Muscle of leg (tissue), 11 donors: ENCODE measurements around the gene TRIP12. TPM values are rescaled to one million over a fixed set of nuclear protein-coding genes. Genes with fewer than 3 reads are reported as not detected.
"Not testable (repeated sequence)": the region's sequence is repeated elsewhere in the genome, so short reads cannot be mapped to it uniquely, and the experiment has no call there.

Experiments used
- DNase-seq: peaks from one replicate; pipeline ENCODE4 v3.0.0; 2013
- H3K27ac ChIP-seq: one replicate; pipeline ENCODE4 v1.5.1; 2013; ENCODE audit warnings: mild to moderate bottlenecking, low read length, control low read depth
- H3K27me3 ChIP-seq: one replicate; pipeline ENCODE4 v1.6.1; 2013; ENCODE audit warnings: low read length; ENCODE audit not compliant: control insufficient read depth, insufficient read depth
- H3K36me3 ChIP-seq: one replicate; pipeline ENCODE4 v1.6.1; 2013; ENCODE audit warnings: low read length; ENCODE audit not compliant: control insufficient read depth, insufficient read depth
- H3K4me1 ChIP-seq: one replicate; pipeline ENCODE4 v1.6.1; 2013; ENCODE audit warnings: low read length; ENCODE audit not compliant: control insufficient read depth, insufficient read depth
- H3K4me3 ChIP-seq: one replicate; pipeline ENCODE4 v1.5.1; 2013; ENCODE audit warnings: low read length, control low read depth
- H3K9me3 ChIP-seq: replicated peaks from 2 replicates; pipeline ENCODE4 v1.6.1; 2013; ENCODE audit warnings: low read depth, low read length; ENCODE audit not compliant: control insufficient read depth
- WGBS: methylation state at CpG from one replicate; pipeline ENCODE4 v1.1.5; 2013; ENCODE audit warnings: missing lambda C conversion rate; ENCODE audit not compliant: insufficient coverage; 5-methylcytosine and 5-hydroxymethylcytosine counted together
- polyA plus RNA-seq, 8 donors: library from polyadenylated mRNA; unstranded; fragments of 120-200 nt; gene quantifications; one replicate each; pipeline versions ENCODE4 v1.2.1 to v1.2.3, GENCODE V29; 2013; ENCODE audit warnings: inconsistent platforms in 1 of 8, low replicate concordance in 1 of 8; ENCODE audit not compliant: insufficient read length in 8 of 8, insufficient read depth in 1 of 8
- total RNA-seq: library from RNA; stranded (reverse); fragments of 120-200 nt; gene quantifications from one replicate; pipeline ENCODE4 v1.2.4, GENCODE V29; 2013

TRIP12 gene
- total and polyA plus RNA-seq, 9 donors = 95.2 to 172 (median 145) TPM

DNA sequence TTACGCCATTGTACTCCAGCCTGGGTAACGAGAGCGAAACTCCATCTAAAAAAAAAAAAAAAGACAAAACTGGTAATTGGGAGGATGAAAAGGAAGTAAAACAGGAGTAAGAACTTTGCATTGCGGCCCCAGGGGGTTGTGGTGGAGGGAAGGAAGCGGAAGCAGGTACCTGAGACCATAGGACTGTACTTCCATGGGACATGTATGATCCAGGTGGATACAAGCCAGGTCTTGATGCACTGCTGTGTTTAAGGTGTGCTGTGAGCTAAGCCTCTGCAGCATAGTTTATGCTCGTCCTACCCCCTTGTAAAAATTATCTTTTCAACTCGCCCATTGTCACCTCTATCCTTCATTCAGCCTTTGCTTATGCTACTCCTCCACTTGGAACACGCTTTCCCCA lies 24.2 kb upstream of the TRIP12 start:
- no peaks in the 10 kb centered on the region for H3K4me1 ChIP-seq
- no peaks in the 10 kb centered on the region for H3K27me3 ChIP-seq
- H3K4me3 ChIP-seq = no peak overlapping the region
- DNase-seq = no peak
- no peaks in the 10 kb centered on the region for H3K9me3 ChIP-seq
- no peaks in the 10 kb centered on the region for H3K36me3 ChIP-seq
- H3K27ac ChIP-seq = no peak overlapping the region
- 100% methylated on average over 6 of the region's 8 CpGs for WGBS

DNA sequence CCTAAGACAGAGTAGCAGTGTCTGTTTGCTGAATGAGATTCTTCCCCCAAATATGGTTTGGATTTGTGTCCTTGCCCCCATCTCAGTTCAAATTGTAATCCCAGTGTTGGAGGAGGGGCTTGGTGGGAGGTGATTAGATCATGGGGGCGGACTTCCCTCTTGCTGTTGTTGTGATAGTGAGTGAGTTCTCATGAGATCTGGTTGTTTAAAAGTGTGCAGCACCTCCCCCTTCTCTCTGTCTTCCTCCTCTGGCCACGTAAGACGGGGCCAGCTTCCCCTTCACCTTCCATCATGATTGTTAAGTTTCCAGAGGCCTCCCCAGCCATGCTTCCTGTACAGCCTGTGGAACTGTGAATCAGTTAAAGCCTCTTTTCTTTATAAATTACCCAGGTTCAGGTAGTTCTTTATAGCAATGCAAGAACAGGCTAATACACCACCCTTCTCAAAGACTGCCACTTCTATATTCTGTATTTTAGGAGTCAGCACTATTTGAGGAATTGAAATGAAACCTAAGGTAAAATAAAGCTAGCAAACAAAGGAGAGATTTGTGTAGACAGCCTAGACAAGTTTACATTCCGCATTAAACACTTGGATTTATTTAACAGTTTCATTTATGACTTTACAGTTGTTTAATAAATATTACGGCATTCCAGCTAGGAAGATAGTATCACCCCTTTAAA lies 22.1 kb upstream of the TRIP12 start:
- 35% methylated on average over 2 of the region's 5 CpGs for WGBS
- Histone ChIP-seq H3K4me1 (no peaks in the 10 kb centered on the region), H3K9me3 (no peaks in the 10 kb centered on the region), H3K4me3 (no peak overlapping the region), H3K36me3 (no peaks in the 10 kb centered on the region), H3K27ac (no peak overlapping the region), H3K27me3 (no peaks in the 10 kb centered on the region)
- no peak for DNase-seq

DNA sequence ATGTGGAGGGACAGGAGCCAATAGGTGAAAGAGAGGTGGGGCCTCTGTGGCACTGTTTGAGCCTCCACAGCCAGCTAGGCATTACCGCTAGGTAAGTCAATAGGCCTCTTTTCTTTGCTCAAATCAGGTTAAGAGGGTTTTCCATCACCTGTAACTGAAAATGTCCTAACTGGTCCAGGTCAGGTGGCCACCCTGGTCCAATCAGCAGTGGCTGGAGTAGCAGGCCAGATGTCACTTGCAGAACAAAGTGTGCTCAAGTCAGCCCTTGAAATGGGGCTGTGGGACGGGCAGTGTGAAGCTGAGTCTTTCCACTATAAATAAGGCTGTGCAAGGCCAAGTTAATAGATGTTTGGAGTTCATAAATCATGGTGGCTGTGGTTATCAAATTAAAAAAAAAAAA lies 21.4 kb upstream of the TRIP12 start:
- Histone ChIP-seq H3K4me3 (no peak overlapping the region), H3K4me1 (no peaks in the 10 kb centered on the region), H3K36me3 (no peaks in the 10 kb centered on the region), H3K27me3 (no peaks in the 10 kb centered on the region), H3K9me3 (peaks cover 3% of the 10 kb centered on the region), H3K27ac (no peak overlapping the region)
- no peak for DNase-seq
- 100% methylated on average over 1 of the region's 2 CpGs for WGBS

DNA sequence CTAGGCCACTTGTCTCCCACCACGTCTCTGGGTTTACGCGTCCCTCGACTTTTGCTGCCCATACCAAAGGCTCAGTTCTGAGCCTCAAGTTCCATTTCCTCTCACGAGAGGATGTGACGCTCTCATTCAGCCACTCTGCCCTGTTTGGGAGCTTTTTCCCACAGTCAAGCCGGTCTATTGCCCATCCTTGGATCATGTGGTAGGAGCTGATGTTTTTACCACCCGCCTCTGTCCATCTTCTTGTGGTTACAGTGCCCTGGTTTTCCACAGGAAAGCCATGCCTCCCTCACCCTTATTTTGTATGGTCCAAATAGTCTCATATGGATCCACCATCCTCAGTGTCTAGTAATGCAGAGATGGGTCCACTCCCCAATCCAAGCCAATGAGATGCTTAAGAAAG lies 20.9 kb upstream of the TRIP12 start:
- DNase-seq = no peak
- Histone ChIP-seq H3K9me3 (peaks cover 3% of the 10 kb centered on the region), H3K27ac (no peak overlapping the region), H3K36me3 (no peaks in the 10 kb centered on the region), H3K4me1 (no peaks in the 10 kb centered on the region), H3K27me3 (no peaks in the 10 kb centered on the region), H3K4me3 (no peak overlapping the region)
- WGBS = 97% methylated on average over 5 of the region's 8 CpGs

DNA sequence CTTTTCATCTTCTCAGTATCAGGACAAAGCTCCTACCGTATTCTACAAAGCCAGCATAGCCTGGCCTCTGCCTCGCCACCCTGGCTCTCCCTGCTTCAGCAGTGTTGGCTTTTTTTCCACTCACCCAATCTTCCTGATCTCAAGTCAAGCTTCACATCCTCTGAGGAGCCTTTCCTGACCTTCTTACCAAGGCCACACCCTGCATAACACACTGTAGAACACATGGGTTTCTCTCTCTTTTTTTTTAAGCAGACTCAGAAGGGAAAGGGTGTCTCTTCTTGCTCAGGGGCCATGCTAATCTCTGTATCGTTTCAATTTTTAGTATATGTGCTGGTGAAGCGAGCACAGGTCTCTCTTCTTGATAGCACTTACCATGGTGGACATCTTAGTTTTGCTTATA lies 15.7 kb upstream of the TRIP12 start:
- no peak for DNase-seq
- Histone ChIP-seq H3K27me3 (no peaks in the 10 kb centered on the region), H3K27ac (no peak overlapping the region), H3K36me3 (peaks cover 3% of the 10 kb centered on the region), H3K4me1 (no peaks in the 10 kb centered on the region), H3K4me3 (no peak overlapping the region), H3K9me3 (peaks cover 5% of the 10 kb centered on the region)
- 91% methylated on average over 2 of the region's 4 CpGs for WGBS

DNA sequence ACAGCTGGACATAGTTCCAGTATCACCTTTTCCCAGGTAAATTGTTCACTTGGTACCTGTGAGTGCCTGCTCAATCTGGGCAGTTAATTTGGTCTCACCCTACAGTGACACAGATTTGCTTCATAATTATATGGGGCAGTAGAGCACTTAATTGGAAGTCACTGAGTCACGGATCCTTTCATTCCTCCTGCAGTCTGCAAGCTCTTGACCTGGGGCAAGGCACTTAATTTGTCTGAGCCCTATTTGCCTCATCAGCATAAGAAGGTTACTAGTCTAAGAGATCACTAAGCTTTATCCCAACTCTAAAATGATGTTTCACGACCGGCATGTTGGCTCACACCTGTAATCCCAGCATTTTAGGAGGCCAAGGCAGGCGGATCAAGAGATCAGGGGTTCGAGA lies 9.4 kb upstream of the TRIP12 start:
- DNase-seq = no peak
- peaks cover 3% of the 10 kb centered on the region for H3K36me3 ChIP-seq
- 96% methylated on average over 4 of the region's 5 CpGs for WGBS
- H3K9me3 ChIP-seq = peaks cover 2% of the 10 kb centered on the region
- H3K4me1 ChIP-seq = no peaks in the 10 kb centered on the region
- H3K27ac ChIP-seq = no peak overlapping the region
- no peaks in the 10 kb centered on the region for H3K27me3 ChIP-seq
- no peak overlapping the region for H3K4me3 ChIP-seq

DNA sequence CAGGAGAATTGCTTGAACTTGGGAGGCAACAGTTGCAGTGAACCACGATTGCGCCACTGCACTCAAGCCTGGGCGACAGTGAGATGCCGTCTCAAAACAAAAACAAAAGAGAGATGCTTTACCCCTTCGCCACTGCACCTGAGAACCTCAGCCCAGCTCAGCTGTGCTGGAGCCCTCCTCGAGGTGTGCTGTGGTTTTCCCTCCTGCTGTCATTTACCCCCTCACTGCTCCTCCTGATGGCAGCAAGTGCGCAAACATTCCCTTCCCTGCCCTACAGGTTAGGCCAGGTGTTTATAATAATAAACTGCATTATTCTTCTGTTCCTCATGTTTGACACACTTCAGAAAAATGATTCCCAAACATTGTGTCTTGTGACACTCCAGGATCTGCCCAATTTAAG lies 8.8 kb upstream of the TRIP12 start:
- WGBS = 92% methylated on average over 6 of the region's 7 CpGs
- H3K4me3 ChIP-seq = no peak overlapping the region
- DNase-seq = no peak
- H3K9me3 ChIP-seq = peaks cover 2% of the 10 kb centered on the region
- no peaks in the 10 kb centered on the region for H3K4me1 ChIP-seq
- H3K36me3 ChIP-seq = peaks cover 3% of the 10 kb centered on the region
- H3K27me3 ChIP-seq = no peaks in the 10 kb centered on the region
- H3K27ac ChIP-seq = no peak overlapping the region

DNA sequence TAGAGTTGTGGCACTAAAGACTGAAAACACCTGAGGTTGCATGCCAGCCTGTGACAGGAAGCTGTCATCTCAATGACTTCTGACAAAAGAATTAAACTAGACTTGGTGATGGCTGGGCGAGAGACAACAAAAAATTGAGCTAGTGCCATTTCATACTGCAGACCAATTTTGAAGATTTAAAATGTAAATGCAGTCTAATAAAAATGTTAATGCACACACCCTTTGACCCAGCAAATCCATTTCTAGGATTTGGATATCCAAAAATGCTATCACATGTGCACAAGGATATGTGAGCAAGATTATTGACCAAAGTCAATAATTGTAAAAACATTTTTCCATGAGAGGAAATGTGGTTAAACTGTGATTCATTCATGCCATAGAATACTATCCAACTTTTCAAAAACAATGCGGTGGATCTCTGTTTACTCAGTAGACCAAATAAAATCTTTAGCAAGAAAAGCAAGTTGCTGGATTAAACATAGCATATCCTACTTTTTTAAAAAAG lies 6.1 kb upstream of the TRIP12 start:
- no peaks in the 10 kb centered on the region for H3K27me3 ChIP-seq
- DNase-seq = no peak
- no peak overlapping the region for H3K27ac ChIP-seq
- H3K4me1 ChIP-seq = peaks cover 3% of the 10 kb centered on the region
- H3K9me3 ChIP-seq = no peaks in the 10 kb centered on the region
- no peak overlapping the region for H3K4me3 ChIP-seq
- no peaks in the 10 kb centered on the region for H3K36me3 ChIP-seq
- no CpG with 5 or more reads among the region's 2 CpGs for WGBS

DNA sequence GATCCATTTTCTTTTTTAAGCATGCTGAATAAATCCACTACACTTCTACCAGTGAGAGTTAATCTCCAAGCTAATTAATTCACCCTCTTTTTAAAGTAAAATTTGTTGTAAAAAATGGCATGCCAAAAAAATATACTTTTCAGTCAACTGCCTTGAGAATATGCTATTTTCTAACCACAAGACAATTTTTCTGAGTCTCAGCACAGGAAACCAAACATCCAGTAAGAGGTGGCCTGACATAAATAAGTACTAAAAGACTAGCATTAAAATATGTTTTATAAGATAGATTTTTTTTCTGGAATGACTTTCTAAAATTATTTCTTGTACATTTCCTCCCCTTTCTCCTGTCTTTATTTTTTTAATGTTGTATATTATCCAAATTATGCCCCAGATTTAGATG lies 3.4 kb upstream of the TRIP12 start:
- no peaks in the 10 kb centered on the region for H3K36me3 ChIP-seq
- H3K4me1 ChIP-seq = peaks cover 6% of the 10 kb centered on the region
- DNase-seq = no peak
- H3K27me3 ChIP-seq = no peaks in the 10 kb centered on the region
- H3K27ac ChIP-seq = no peak overlapping the region
- H3K9me3 ChIP-seq = no peaks in the 10 kb centered on the region
- no peak overlapping the region for H3K4me3 ChIP-seq

DNA sequence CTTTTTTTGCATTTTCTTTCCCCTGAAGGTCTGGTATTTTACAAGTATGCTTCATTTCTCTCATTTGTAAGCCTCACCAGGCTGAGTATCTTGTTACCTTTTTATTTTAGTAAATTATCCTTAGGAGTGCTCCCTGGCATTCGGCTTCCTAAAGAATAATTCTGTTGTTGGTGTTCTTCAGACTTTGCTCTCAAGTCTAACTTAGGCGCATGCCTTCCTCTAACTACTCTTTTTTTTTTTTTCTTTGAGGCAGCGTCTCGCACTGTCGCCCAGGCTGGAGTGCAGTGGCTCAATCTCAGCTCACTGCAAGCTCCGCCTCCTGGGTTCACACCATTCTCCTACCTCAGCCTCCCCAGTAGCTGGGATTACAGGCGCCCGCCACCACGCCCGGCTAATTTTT lies 2.7 kb upstream of the TRIP12 start:
- not testable (repeated sequence) for H3K9me3 ChIP-seq, H3K36me3 ChIP-seq, H3K4me3 ChIP-seq, H3K27me3 ChIP-seq, H3K27ac ChIP-seq, H3K4me1 ChIP-seq, DNase-seq
- no CpG with 5 or more reads among the region's 10 CpGs for WGBS
